Fibroblast of lung (primary cell): ENCODE measurements around the gene C17orf78. TPM values are rescaled to one million over a fixed set of nuclear protein-coding genes. Genes with fewer than 3 reads are reported as not detected.

ENCODE experiments used
- DNase-seq, 2 donors: peaks; one replicate each; pipeline versions ENCODE4 v3.0.0 to v3.0.0-alpha.2; 2010; ENCODE audit warnings: low read depth in 2 of 2
- H2AFZ ChIP-seq: 2 replicates; pipeline ENCODE4 v1.5.1; 2012; ENCODE audit warnings: low read length, control low read depth, inconsistent platforms
- H3K27ac ChIP-seq: 2 replicates; pipeline ENCODE4 v1.5.1; 2011; ENCODE audit warnings: low read length, control low read depth; ENCODE audit not compliant: insufficient read depth
- H3K27me3 ChIP-seq: 2 replicates; pipeline ENCODE4 v1.5.1; 2011; ENCODE audit warnings: mild to moderate bottlenecking, low read length; ENCODE audit not compliant: control insufficient read depth, insufficient read depth
- H3K36me3 ChIP-seq: 2 replicates; pipeline ENCODE4 v1.5.1; 2011; ENCODE audit warnings: low read length; ENCODE audit not compliant: control insufficient read depth, insufficient read depth
- H3K4me1 ChIP-seq: 2 replicates; pipeline ENCODE4 v1.5.1; 2011; ENCODE audit warnings: low read length; ENCODE audit not compliant: control insufficient read depth, insufficient read depth; ENCODE audit errors: extremely low read depth
- H3K4me2 ChIP-seq: 2 replicates; pipeline ENCODE4 v1.5.1; 2011; ENCODE audit warnings: low read length, control low read depth; ENCODE audit not compliant: insufficient read depth; ENCODE audit errors: extremely low read depth
- H3K4me3 ChIP-seq, 4 experiments: fragments of 200-600 bp in 1 of 4; sonication (generic) in 1 of 4; replicated peaks in 1 of 4; 2 replicates each; pipeline ENCODE4 v1.5.1; 2011 to 2016; ENCODE audit warnings: low read length in 4 of 4, low read depth in 3 of 4, mild to moderate bottlenecking in 3 of 4, control low read depth in 2 of 4, inconsistent platforms in 1 of 4, mixed read lengths in 1 of 4; ENCODE audit not compliant: insufficient read depth in 1 of 4; ENCODE audit errors: control extremely low read depth in 1 of 4
- H3K79me2 ChIP-seq: 2 replicates; pipeline ENCODE4 v1.5.1; 2012; ENCODE audit warnings: mild to moderate bottlenecking, low read length, inconsistent platforms; ENCODE audit not compliant: control insufficient read depth, insufficient read depth
- H3K9ac ChIP-seq: 2 replicates; pipeline ENCODE4 v1.5.1; 2011; ENCODE audit warnings: mild to moderate bottlenecking, low read length, control low read depth; ENCODE audit not compliant: insufficient read depth
- H3K9me3 ChIP-seq: 2 replicates; pipeline ENCODE4 v1.5.1; 2012; ENCODE audit warnings: low read depth, low read length; ENCODE audit not compliant: control insufficient read depth, insufficient read depth
- H4K20me1 ChIP-seq: 2 replicates; pipeline ENCODE4 v1.5.1; 2011; ENCODE audit warnings: low read length; ENCODE audit not compliant: control insufficient read depth, insufficient read depth; ENCODE audit errors: extremely low read depth
- CTCF ChIP-seq, 2 donors: IDR thresholded peaks in 1 of 2; conservative IDR thresholded peaks in 1 of 2; 1 replicate in 1 of 2; 2 replicates in 1 of 2; pipeline ENCODE4 v1.5.1; 2011 to 2012; ENCODE audit warnings: low read length in 2 of 2, control low read depth in 1 of 2, inconsistent platforms in 1 of 2, low read depth in 1 of 2, mild to moderate bottlenecking in 1 of 2
- EZH2 ChIP-seq: IDR thresholded peaks from 2 replicates; pipeline ENCODE4 v1.5.1; 2012; ENCODE audit warnings: low read length, control low read depth, mild to moderate bottlenecking; ENCODE audit errors: missing control alignments
- polyA plus RNA-seq, 2 donors: library from polyadenylated mRNA; depleted of rRNA in 1 of 2; stranded (reverse) in 1 of 2; unstranded in 1 of 2; fragments of >200 nt; gene quantifications; 2 replicates each; pipeline ENCODE4 v1.2.1, GENCODE V29; 2011 to 2012; ENCODE audit warnings: missing spikeins in 1 of 2
- total RNA-seq: library from RNA; depleted of rRNA; stranded (reverse); fragments of >200 nt; gene quantifications from 2 replicates; pipeline ENCODE4 v1.2.1, GENCODE V29; 2014

Gene C17orf78
- total and polyA plus RNA-seq, 2 donors (not counting 1 experiment from before 2014, with no cell fraction given), result not detected

GRCh38 chr17:37388266-37388665, 12.5 kb downstream of the C17orf78 start:
- Histone ChIP-seq H3K79me2 (no peaks in the 10 kb centered on the region), H2AFZ (no peak overlapping the region), H3K9me3 (no peaks in the 10 kb centered on the region), H4K20me1 (no peaks in the 10 kb centered on the region), H3K36me3 (no peaks in the 10 kb centered on the region), H3K4me2 (no peak overlapping the region), H3K4me1 (peaks cover 8% of the 10 kb centered on the region), H3K4me3 (no peak overlapping the region), H3K27ac (no peak overlapping the region), H3K27me3 (no peaks in the 10 kb centered on the region), H3K9ac (no peak overlapping the region)
- TF ChIP-seq CTCF (conservative IDR thresholded peaks at IDR 0.05 in 1 of 2, IDR thresholded peaks at IDR 0.05 in 1 of 2; ENCODE audit: low read depth in 1 of 2, low read length in 2 of 2) (no peak), EZH2 (no peak)
- peak in 1 of 2 donors; percentile 68 for DNase-seq

- Histone ChIP-seq H3K79me2 (no peaks in the 10 kb centered on the region), H4K20me1 (no peaks in the 10 kb centered on the region), H3K4me3 (no peak overlapping the region), H3K9ac (no peak overlapping the region), H3K4me1 (peaks cover 8% of the 10 kb centered on the region), H3K4me2 (no peak overlapping the region), H3K27me3 (no peaks in the 10 kb centered on the region), H3K27ac (no peak overlapping the region), H2AFZ (no peak overlapping the region), H3K9me3 (no peaks in the 10 kb centered on the region), H3K36me3 (no peaks in the 10 kb centered on the region)
- TF ChIP-seq EZH2 (no peak), CTCF (conservative IDR thresholded peaks at IDR 0.05 in 1 of 2, IDR thresholded peaks at IDR 0.05 in 1 of 2; ENCODE audit: low read depth in 1 of 2, low read length in 2 of 2) (no peak)
- DNase-seq, result no peak
These were observed 13.4 kb downstream of the C17orf78 start for GRCh38 chr17:37389160-37389559.

- TF ChIP-seq CTCF (conservative IDR thresholded peaks at IDR 0.05 in 1 of 2, IDR thresholded peaks at IDR 0.05 in 1 of 2; ENCODE audit: low read depth in 1 of 2, low read length in 2 of 2) (no peak), EZH2 (no peak)
- no peak overlapping the region for H3K4me2 ChIP-seq
- no peaks in the 10 kb centered on the region for H3K27me3 ChIP-seq
- H4K20me1 ChIP-seq, result no peaks in the 10 kb centered on the region
- no peak overlapping the region for H3K27ac ChIP-seq
- H3K4me1 ChIP-seq, result peaks cover 8% of the 10 kb centered on the region
- DNase-seq, result peak in 1 of 2 donors; percentile 29
- H2AFZ ChIP-seq, result no peak overlapping the region
- no peak overlapping the region for H3K9ac ChIP-seq
- H3K4me3 ChIP-seq, result no peak overlapping the region
- no peaks in the 10 kb centered on the region for H3K9me3 ChIP-seq
- H3K79me2 ChIP-seq, result no peaks in the 10 kb centered on the region
- no peaks in the 10 kb centered on the region for H3K36me3 ChIP-seq
These were observed 15.4 kb downstream of the C17orf78 start for GRCh38 chr17:37391146-37391545.
